ENCODE measurements around the gene HGS. TPM values are rescaled to one million over a fixed set of nuclear protein-coding genes. Genes with fewer than 3 reads are reported as not detected.

HGS gene
- total RNA-seq, 4 donors from 2014 or later: 35.4 to 79.5 (median 60.5) TPM

DNA sequence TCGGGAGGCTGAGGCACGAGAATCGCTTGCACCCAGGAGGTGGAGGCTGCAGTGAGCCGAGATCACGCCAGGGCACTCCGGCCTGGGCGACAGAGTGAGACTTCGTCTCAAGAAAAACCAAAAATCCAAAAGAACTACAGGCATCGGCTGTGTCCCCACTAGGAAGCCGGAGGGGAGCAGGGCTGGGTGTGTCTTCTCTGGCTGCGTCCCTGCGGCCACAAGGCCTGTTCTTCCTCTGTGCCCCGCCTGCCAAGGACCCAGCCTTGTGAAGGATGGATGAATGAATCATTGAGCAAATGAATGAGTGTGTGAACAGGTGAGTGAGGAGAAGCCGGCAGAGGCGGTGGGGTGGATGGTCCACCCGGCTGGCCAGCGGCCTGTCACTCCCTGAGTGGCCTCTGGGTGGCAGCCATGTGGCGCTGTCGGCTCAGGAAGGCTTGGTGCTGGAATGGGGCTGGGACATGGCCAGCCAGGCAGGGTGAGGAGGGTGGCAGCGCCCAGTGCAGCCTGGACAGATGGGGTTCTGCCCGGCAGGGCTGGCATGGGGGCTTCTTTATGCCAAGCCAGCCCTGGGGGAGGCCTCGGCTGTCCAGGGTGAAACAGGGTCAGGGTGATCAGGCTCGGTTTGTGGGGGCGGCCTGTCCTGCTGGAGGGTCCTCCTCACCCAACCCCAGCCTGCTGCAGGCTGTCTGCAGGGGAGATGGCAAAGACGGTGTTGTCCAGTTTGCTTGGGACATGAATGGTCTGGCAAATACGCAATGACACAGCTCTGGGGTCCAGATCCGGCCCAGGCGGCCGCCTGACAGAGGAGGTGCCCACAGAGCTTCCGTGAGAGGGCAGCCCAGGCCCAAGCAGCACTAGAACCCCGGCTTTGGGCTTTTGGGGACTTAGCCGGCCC lies 49.9 kb downstream of the HGS start:
- TF ChIP-seq, protein P1, sequence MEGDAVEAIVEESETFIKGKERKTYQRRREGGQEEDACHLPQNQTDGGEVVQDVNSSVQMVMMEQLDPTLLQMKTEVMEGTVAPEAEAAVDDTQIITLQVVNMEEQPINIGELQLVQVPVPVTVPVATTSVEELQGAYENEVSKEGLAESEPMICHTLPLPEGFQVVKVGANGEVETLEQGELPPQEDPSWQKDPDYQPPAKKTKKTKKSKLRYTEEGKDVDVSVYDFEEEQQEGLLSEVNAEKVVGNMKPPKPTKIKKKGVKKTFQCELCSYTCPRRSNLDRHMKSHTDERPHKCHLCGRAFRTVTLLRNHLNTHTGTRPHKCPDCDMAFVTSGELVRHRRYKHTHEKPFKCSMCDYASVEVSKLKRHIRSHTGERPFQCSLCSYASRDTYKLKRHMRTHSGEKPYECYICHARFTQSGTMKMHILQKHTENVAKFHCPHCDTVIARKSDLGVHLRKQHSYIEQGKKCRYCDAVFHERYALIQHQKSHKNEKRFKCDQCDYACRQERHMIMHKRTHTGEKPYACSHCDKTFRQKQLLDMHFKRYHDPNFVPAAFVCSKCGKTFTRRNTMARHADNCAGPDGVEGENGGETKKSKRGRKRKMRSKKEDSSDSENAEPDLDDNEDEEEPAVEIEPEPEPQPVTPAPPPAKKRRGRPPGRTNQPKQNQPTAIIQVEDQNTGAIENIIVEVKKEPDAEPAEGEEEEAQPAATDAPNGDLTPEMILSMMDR (IDR thresholded peaks at IDR 0.05; ENCODE audit: low read depth): no peak

DNA sequence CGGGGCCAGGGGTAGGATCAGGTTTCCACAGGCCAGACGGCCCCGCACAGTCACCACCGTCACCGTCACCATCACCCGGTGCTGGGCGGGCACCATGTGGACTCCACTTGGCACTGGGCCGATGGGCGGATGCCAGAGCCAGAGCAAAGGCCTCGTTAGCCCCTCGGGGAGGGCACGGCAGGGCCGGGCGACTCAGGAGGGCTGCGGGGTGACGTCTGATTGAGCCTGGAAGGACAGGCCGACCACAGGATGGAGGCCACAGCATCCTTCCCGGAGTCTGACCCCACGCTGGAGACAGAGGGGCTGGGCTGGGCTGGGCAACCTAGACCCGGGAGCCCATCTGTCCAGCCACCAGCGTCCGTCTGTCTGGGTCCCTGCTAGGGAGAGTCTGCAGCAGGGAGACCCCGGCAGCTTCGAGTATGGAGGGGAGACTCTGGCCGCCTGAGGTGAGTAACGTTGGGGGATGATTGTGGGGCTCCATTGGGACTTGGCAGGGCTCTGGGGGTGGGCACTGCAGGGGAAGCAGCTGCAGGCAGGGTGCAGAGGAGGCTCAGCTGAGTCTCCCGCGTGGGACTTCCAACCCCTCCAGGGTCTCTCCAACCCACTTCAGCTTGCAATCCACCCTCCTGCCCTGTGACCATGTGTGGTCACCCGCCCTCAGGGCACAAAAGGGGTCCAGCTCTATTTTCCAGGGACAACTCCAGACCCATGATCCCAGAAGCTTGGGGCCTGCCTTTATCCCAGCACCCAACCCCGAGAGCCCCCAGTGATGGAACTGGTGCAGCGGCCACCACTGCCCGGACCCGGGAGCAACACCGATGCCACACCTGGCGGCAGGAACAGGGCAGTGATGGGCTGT lies 50.8 kb downstream of the HGS start:
- TF ChIP-seq, protein P1 (IDR thresholded peaks at IDR 0.05; ENCODE audit: low read depth): no peak

DNA sequence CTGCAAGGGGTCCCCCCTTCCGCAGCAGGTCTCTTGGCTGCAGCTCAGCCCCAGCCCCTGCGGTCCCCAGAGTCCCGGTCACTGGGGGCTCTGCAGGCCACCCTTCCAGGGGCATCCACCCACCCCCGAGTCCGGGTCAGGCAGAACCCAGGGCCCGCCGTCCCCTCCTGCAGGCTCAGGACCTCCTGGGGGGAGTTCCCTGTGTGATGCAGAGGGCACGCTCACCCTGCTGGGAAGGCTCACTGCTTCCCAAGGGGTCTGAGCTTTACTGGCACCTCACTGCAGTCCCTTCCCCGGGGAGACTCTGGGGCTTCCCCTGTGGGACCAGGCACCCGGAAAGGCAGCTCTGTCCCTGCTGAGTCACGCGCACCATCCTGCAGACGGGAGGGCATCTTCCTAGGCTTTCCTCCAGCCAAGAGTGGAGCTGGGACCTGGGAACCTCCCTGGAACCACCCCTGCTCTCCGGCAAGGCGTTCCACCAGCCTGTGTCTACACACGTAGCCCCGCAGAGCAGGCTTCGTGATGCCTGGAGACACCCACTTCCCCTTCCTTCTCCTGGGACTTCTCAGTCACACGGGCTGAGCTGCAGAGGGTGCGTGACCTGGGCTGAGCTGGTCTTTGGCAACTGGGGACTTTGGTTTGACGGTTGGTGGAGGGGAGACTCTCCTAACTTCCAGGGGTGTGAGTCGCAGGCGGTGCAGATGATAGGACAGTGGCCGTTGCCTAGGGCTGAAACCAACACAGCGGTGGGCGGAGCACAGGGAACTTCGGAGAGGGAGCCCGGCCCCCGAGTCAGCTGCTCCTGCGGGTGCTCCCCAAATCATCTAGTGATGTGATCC lies 51.7 kb downstream of the HGS start:
- TF ChIP-seq, protein P1 (IDR thresholded peaks at IDR 0.05; ENCODE audit: low read depth): no peak

DNA sequence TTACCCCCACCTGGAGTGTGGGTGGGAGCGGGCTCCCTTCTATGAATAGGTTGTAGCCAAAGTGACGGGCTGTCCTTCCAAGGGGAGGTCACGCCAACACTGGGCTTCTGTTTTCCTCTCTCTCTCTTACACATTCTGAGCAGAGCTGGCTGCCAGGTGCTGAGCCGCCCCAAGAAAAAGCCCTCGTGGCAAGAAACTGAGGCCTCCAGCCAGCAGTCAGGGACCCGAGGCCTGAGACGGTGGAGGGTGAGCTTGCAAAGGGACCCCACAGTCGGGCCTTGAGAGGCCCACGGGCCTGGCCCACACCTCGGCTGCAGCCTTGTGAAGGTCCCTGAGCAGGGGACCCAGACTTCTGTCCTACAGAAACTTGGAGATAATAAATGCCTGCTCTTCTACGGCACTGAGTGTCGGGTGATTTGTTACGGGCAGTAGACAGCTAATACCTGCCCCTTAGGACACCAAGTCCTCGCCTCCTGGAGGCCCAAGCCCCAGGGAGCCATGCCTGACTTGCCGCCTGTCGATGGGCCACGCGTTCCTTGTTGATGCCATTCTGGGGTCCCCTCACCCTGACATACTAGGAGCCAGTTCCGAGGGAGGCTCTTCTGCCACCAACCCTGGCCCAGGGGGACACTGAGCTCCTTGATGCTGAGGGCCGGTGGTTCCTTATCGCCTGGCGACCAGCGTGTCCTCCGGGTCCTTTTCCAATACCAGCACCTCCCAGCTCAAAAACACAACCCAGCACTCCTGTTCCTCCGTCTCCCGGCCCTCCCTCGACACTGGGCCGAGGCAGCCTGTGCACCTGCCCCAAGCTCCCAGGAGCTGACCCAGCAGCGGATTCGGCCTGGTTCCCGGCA lies 54.4 kb downstream of the HGS start:
- TF ChIP-seq, protein P1 (IDR thresholded peaks at IDR 0.05; ENCODE audit: low read depth): no peak

DNA sequence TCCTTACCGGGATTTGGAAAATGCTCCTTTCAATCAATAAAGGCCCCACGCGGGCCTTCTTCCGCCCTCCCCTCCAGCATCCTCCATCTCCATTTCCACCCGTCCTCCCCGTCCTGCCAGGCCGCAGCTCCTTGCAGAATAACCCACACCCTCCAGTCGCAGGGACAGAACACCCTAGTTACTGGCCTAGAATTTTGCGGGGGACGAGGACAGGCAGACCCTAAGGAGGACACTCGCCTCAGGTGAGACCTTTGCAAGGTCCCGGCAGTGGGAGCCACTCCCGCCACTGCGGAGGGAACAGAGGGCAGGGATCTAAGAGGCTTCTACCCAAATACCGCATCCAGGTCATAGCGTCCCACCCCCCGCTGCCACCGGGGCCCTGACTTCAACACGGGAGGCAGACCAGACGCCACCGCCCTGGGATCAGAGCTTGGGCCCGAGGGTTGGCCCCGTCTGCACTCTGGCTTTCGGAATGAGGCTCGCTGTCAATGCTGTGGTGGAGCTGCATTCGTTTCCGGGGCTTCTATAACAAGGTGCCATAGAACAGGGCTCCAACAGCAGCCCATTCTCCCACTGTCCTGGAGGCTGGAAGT lies 55.1 kb downstream of the HGS start:
- TF ChIP-seq, protein P1 (IDR thresholded peaks at IDR 0.05; ENCODE audit: low read depth): no peak

DNA sequence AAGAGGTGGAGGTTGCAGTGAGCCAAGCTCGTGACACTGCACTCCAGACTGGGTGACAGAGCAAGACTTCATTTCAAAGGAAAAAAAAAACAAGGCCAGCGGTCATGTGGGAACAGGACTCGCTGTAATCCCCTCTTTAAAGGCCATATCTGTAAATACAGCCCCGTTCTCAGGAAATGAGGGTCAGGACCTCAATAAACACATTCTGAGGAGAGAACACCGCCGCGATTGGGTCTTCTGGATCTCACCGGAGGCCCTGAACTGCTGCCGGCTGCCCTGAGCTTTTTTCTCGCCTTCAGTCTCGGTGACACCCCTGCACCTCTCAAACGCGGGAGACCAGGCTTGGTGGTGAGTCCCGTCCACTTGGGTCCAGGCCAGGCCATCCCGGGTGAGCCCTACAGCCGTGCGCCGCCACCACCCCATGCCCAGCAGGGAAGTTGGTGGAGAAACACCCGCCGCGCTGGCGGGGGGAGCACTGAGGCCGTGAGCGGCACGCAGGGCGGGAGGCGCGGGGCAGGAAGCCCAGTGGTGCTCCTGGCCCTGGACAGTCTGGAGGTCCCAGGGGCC lies 56.7 kb downstream of the HGS start:
- TF ChIP-seq, protein P1 (IDR thresholded peaks at IDR 0.05; ENCODE audit: low read depth): no peak

Data from subcutaneous adipose tissue (tissue), 4 donors.